GM23338 (cell line): ENCODE measurements around the gene FABP1. TPM values are rescaled to one million over a fixed set of nuclear protein-coding genes. Genes with fewer than 3 reads are reported as not detected.

ENCODE experiments used
- ATAC-seq: fragments of 200-7000 bp; cut with Tn5 transposase; 3 replicates; pipeline ENCODE4 v1.9.1; 2020
- DNase-seq: peaks from one replicate; pipeline ENCODE4 v3.0.0-alpha.2; 2015; ENCODE audit warnings: low spot score
- H2AFZ ChIP-seq: fragments of 200-600 bp; sonication (generic); 2 replicates; pipeline ENCODE4 v1.8.0; 2016; ENCODE audit warnings: antibody characterized with exemption, mild to moderate bottlenecking, moderate library complexity
- H3F3A ChIP-seq: fragments of 200-600 bp; sonication (generic); replicated peaks from 2 replicates; pipeline ENCODE4 v1.8.0; 2017; ENCODE audit warnings: antibody characterized with exemption, mixed run types, low read depth
- H3K27ac ChIP-seq: fragments of 200-600 bp; sonication (generic); 2 replicates; pipeline ENCODE4 v1.6.1; 2016; ENCODE audit warnings: low read depth
- H3K27me3 ChIP-seq: fragments of 200-600 bp; sonication (generic); 2 replicates; pipeline ENCODE4 v1.8.0; 2016; ENCODE audit warnings: mild to moderate bottlenecking, mixed run types, moderate library complexity; ENCODE audit not compliant: insufficient read depth
- H3K36me3 ChIP-seq: fragments of 200-600 bp; sonication (generic); 2 replicates; pipeline ENCODE4 v1.8.0; 2016; ENCODE audit warnings: mild to moderate bottlenecking; ENCODE audit not compliant: insufficient read depth
- H3K4me1 ChIP-seq: fragments of 200-600 bp; sonication (generic); 2 replicates; pipeline ENCODE4 v1.8.0; 2016; ENCODE audit warnings: mild to moderate bottlenecking, moderate library complexity; ENCODE audit not compliant: insufficient read depth
- H3K4me2 ChIP-seq: fragments of 200-600 bp; sonication (generic); 2 replicates; pipeline ENCODE4 v1.7.1; 2017; ENCODE audit warnings: mixed run types
- H3K4me3 ChIP-seq: fragments of 200-600 bp; sonication (generic); 2 replicates; pipeline ENCODE4 v1.6.1; 2016; ENCODE audit warnings: mixed run types
- H3K79me2 ChIP-seq: fragments of 200-600 bp; sonication (generic); replicated peaks from 2 replicates; pipeline ENCODE4 v1.8.0; 2017; ENCODE audit warnings: mild to moderate bottlenecking; ENCODE audit not compliant: insufficient read depth
- H3K9me2 ChIP-seq: fragments of 200-600 bp; sonication (generic); 2 replicates; pipeline ENCODE4 v1.8.0; 2017; ENCODE audit not compliant: insufficient read depth
- H4K20me1 ChIP-seq: fragments of 200-600 bp; sonication (generic); replicated peaks from 2 replicates; pipeline ENCODE4 v1.8.0; 2017; ENCODE audit warnings: mild to moderate bottlenecking; ENCODE audit not compliant: insufficient read depth
- H3K27ac Mint-ChIP-seq: 2 replicates; pipeline ENCODE4 v1.8.0; 2020; ENCODE audit warnings: inconsistent platforms, mild to moderate bottlenecking, moderate library complexity, mixed read lengths
- H3K27me3 Mint-ChIP-seq: 3 replicates; pipeline ENCODE4 v1.8.0; 2022; ENCODE audit warnings: low read depth, mild to moderate bottlenecking, moderate library complexity, mixed read lengths, inconsistent platforms; ENCODE audit not compliant: insufficient read depth, poor library complexity
- H3K36me3 Mint-ChIP-seq: 3 replicates; pipeline ENCODE4 v1.8.0; 2021; ENCODE audit warnings: low read depth, mild to moderate bottlenecking, inconsistent platforms, moderate library complexity, mixed read lengths
- H3K4me1 Mint-ChIP-seq: 3 replicates; pipeline ENCODE4 v1.8.0; 2020; ENCODE audit warnings: mild to moderate bottlenecking, inconsistent platforms, mixed read lengths
- H3K4me3 Mint-ChIP-seq: 3 replicates; pipeline ENCODE4 v1.8.0; 2021; ENCODE audit warnings: moderate library complexity, mild to moderate bottlenecking, inconsistent platforms, mixed read lengths
- H3K9me3 Mint-ChIP-seq: 3 replicates; pipeline ENCODE4 v1.8.0; 2020; ENCODE audit warnings: moderate library complexity, mild to moderate bottlenecking, inconsistent platforms, mixed read lengths
- CREB1 ChIP-seq: fragments of 250-450 bp; sonication (Bioruptor Pico); IDR thresholded peaks from 2 replicates; pipeline ENCODE4 v1.5.0; 2020; ENCODE audit warnings: low read depth, mild to moderate bottlenecking, moderate library complexity
- EZH2 ChIP-seq: fragments of 200-600 bp; sonication (generic); IDR thresholded peaks from one replicate; pipeline ENCODE4 v1.8.0; 2017; ENCODE audit warnings: antibody characterized with exemption, mild to moderate bottlenecking, low read depth; ENCODE audit not compliant: unreplicated experiment
- EZH2phosphoT487 ChIP-seq: fragments of 200-600 bp; sonication (generic); IDR thresholded peaks from one replicate; pipeline ENCODE4 v1.8.1; 2018; ENCODE audit warnings: antibody characterized with exemption; ENCODE audit not compliant: unreplicated experiment
- JUNB ChIP-seq: IDR thresholded peaks from one replicate; pipeline ENCODE4 v1.6.1; 2016; ENCODE audit warnings: antibody characterized with exemption; ENCODE audit not compliant: unreplicated experiment
- ZNF114 ChIP-seq: fragments of 250-450 bp; sonication (Bioruptor Pico); IDR thresholded peaks from 2 replicates; pipeline ENCODE4 v1.5.0; 2020; ENCODE audit warnings: mild to moderate bottlenecking, moderate library complexity
- ZNF331 ChIP-seq: fragments of 250-450 bp; sonication (Bioruptor Pico); IDR thresholded peaks from 2 replicates; pipeline ENCODE4 v1.5.0; 2020; ENCODE audit warnings: low read depth, mild to moderate bottlenecking, moderate library complexity
- polyA plus RNA-seq: library from polyadenylated mRNA; unstranded; fragments of >200 nt; fragmentation: Nextera tagmentation; extraction: Ambion mirVana; gene quantifications from 2 replicates; pipeline ENCODE4 v1.2.1, GENCODE V29; 2016
- total RNA-seq: library from RNA; depleted of rRNA; stranded (reverse); fragments of >200 nt; shearing (Covaris generic); gene quantifications from 2 replicates; pipeline ENCODE4 v1.2.3, GENCODE V29; 2014
- TF ChIP-seq, protein P1 (sequence below): IDR thresholded peaks from 2 replicates; pipeline ENCODE4 v1.6.1; 2016; ENCODE audit warnings: antibody characterized with exemption
- TF ChIP-seq, protein P2 (sequence below): IDR thresholded peaks from one replicate; pipeline ENCODE4 v1.6.1; 2018; ENCODE audit warnings: antibody characterized with exemption; ENCODE audit not compliant: unreplicated experiment
- TF ChIP-seq, protein P3 (sequence below), 2 experiments: fragments of 200-600 bp in 1 of 2; sonication (generic) in 1 of 2; conservative IDR thresholded peaks; 2 replicates each; pipeline versions ENCODE4 v1.5.1 to v1.6.1; 2016 to 2017; ENCODE audit warnings: antibody characterized with exemption in 2 of 2, low read depth in 2 of 2, mild to moderate bottlenecking in 2 of 2, moderate library complexity in 1 of 2

Gene FABP1
- total and polyA plus RNA-seq, 2 experiments from 2014 or later, result not detected

DNA sequence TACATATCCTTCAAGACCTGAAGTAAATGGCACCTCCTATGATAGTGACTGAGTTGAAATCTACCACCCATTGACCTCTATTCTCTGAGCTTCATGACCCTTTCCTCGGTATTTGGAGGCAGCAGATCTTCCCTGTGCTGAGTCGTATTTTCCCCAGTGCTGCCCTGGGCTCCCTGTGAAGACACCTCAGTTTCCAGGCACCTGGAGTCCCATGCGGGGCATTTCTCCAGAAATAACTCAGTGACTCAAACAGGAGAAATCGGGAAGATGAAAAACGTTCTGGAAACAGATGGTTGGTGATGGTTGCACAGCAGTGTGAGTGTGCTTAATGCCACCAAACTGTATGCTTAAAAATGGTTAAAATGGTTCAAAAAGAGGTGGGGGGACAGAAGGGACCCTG is 42.3 kb downstream of the FABP1 start:
- no peak overlapping the region for H3K4me3 ChIP-seq
- no peak overlapping the region for H3K4me2 ChIP-seq
- ATAC-seq (no peak), DNase-seq (no peak)
- Mint-ChIP-seq H3K4me3 (no peak overlapping the region), H3K27ac (no peak overlapping the region), H3K9me3 (no peaks in the 10 kb centered on the region; the same call in 2 of the 3 replicates), H3K27me3 (no peaks in the 10 kb centered on the region), H3K4me1 (peaks cover 14% of the 10 kb centered on the region), H3K36me3 (no peaks in the 10 kb centered on the region)
- H3F3A ChIP-seq, result no peaks in the 10 kb centered on the region
- no peaks in the 10 kb centered on the region for H3K79me2 ChIP-seq
- H3K4me1 ChIP-seq, result 0 out of 2 replicates have a peak, but pooled peaks cover 9% of the 10 kb centered on the region
- H2AFZ ChIP-seq, result no peak overlapping the region; the same call in 1 of the 2 replicates
- no peak for TF ChIP-seq CREB1 (CRISPR knock-in tag)
- TF ChIP-seq, protein P1, sequence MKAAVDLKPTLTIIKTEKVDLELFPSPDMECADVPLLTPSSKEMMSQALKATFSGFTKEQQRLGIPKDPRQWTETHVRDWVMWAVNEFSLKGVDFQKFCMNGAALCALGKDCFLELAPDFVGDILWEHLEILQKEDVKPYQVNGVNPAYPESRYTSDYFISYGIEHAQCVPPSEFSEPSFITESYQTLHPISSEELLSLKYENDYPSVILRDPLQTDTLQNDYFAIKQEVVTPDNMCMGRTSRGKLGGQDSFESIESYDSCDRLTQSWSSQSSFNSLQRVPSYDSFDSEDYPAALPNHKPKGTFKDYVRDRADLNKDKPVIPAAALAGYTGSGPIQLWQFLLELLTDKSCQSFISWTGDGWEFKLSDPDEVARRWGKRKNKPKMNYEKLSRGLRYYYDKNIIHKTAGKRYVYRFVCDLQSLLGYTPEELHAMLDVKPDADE, result no peak
- no peak for TF ChIP-seq ZNF114 (CRISPR knock-in tag)
- no peak for TF ChIP-seq EZH2
- no peaks in the 10 kb centered on the region for H3K9me2 ChIP-seq
- no peaks in the 10 kb centered on the region for H3K36me3 ChIP-seq
- H4K20me1 ChIP-seq, result no peaks in the 10 kb centered on the region
- H3K27me3 ChIP-seq, result no peaks in the 10 kb centered on the region
- H3K27ac ChIP-seq, result no peak overlapping the region

DNA sequence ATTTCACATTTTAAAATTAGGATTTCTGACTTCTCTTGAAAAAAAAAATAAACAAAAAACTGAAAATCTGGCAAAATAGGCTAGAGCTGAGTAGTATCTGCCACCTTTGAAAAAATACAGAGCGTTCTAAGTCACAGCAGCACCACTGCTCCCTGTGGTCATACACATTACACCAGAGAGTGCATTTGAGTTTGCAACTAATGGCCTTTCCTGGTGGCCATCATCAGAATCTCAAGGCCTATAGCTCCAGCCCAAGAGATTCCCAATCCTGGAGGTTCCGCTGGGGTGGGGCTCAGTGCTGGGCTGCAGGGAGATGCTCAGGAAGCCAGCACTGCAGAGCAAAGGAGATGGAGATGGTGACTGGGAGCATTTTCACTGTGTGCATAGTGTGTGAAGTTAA is 42.8 kb downstream of the FABP1 start:
- H3F3A ChIP-seq, result no peaks in the 10 kb centered on the region
- no peaks in the 10 kb centered on the region for H3K79me2 ChIP-seq
- ATAC-seq, result peak; percentile 52
- H3K36me3 ChIP-seq, result no peaks in the 10 kb centered on the region
- no peak for DNase-seq
- no peak overlapping the region for H3K4me3 ChIP-seq
- no peak overlapping the region for H2AFZ ChIP-seq
- Mint-ChIP-seq H3K4me3 (no peak overlapping the region), H3K4me1 (peaks cover 14% of the 10 kb centered on the region), H3K27me3 (no peaks in the 10 kb centered on the region), H3K36me3 (no peaks in the 10 kb centered on the region), H3K27ac (no peak overlapping the region), H3K9me3 (no peaks in the 10 kb centered on the region; the same call in 2 of the 3 replicates)
- H3K4me2 ChIP-seq, result no peak overlapping the region
- H3K4me1 ChIP-seq, result 0 out of 2 replicates have a peak, but pooled peaks cover 9% of the 10 kb centered on the region
- no peak overlapping the region for H3K27ac ChIP-seq
- no peaks in the 10 kb centered on the region for H3K27me3 ChIP-seq
- no peaks in the 10 kb centered on the region for H3K9me2 ChIP-seq
- H4K20me1 ChIP-seq, result no peaks in the 10 kb centered on the region
- no peak for TF ChIP-seq ZNF331 (CRISPR knock-in tag)
- no peak for TF ChIP-seq EZH2
- TF ChIP-seq, protein P1, result no peak
- TF ChIP-seq EZH2phosphoT487, result no peak
- TF ChIP-seq, protein P2, sequence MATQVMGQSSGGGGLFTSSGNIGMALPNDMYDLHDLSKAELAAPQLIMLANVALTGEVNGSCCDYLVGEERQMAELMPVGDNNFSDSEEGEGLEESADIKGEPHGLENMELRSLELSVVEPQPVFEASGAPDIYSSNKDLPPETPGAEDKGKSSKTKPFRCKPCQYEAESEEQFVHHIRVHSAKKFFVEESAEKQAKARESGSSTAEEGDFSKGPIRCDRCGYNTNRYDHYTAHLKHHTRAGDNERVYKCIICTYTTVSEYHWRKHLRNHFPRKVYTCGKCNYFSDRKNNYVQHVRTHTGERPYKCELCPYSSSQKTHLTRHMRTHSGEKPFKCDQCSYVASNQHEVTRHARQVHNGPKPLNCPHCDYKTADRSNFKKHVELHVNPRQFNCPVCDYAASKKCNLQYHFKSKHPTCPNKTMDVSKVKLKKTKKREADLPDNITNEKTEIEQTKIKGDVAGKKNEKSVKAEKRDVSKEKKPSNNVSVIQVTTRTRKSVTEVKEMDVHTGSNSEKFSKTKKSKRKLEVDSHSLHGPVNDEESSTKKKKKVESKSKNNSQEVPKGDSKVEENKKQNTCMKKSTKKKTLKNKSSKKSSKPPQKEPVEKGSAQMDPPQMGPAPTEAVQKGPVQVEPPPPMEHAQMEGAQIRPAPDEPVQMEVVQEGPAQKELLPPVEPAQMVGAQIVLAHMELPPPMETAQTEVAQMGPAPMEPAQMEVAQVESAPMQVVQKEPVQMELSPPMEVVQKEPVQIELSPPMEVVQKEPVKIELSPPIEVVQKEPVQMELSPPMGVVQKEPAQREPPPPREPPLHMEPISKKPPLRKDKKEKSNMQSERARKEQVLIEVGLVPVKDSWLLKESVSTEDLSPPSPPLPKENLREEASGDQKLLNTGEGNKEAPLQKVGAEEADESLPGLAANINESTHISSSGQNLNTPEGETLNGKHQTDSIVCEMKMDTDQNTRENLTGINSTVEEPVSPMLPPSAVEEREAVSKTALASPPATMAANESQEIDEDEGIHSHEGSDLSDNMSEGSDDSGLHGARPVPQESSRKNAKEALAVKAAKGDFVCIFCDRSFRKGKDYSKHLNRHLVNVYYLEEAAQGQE, result no peak
- no peak for TF ChIP-seq ZNF114 (CRISPR knock-in tag)
- TF ChIP-seq, protein P3, sequence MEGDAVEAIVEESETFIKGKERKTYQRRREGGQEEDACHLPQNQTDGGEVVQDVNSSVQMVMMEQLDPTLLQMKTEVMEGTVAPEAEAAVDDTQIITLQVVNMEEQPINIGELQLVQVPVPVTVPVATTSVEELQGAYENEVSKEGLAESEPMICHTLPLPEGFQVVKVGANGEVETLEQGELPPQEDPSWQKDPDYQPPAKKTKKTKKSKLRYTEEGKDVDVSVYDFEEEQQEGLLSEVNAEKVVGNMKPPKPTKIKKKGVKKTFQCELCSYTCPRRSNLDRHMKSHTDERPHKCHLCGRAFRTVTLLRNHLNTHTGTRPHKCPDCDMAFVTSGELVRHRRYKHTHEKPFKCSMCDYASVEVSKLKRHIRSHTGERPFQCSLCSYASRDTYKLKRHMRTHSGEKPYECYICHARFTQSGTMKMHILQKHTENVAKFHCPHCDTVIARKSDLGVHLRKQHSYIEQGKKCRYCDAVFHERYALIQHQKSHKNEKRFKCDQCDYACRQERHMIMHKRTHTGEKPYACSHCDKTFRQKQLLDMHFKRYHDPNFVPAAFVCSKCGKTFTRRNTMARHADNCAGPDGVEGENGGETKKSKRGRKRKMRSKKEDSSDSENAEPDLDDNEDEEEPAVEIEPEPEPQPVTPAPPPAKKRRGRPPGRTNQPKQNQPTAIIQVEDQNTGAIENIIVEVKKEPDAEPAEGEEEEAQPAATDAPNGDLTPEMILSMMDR (conservative IDR thresholded peaks at IDR 0.05; ENCODE audit: low read depth in 2 of 2), result no peak
- no peak for TF ChIP-seq JUNB
